ENCODE measurements around the gene TTYH2. TPM values are rescaled to one million over a fixed set of nuclear protein-coding genes. Genes with fewer than 3 reads are reported as not detected.

Gene TTYH2
- polyA plus RNA-seq, 1 of the 3 experiments (the other 2 are of a cell fraction): 16.1 TPM

DNA sequence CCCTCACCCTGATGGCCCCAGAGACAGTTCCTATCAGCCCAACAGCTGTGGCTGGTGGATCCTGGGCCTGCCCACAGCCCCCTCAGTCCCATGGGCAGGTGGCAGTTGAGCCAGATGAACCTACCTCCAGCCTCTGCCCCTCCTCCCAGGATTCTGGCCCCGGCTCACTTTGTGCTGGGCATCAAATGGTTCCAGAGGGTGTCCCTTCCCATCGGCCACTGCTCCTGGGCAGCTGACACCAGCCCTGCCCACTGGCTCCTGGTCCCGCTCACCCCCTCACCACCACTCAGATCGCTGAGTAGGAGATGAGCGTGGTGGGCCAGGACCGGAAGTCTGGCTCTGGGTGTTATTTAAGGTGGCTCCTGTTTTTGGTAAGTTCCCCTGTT lies 2.0 kb downstream of the TTYH2 start:
- Histone ChIP-seq H3K9me3 (no peaks in the 10 kb centered on the region), H3K27ac (ENCODE audit: low read depth in 2 of 2, low read length in 1 of 2) (no peak overlapping the region), H3K36me3 (replicated peaks in 1 of 2; ENCODE audit: control insufficient read depth in 1 of 2, insufficient read depth in 2 of 2, low read length in 1 of 2) (peaks cover 8 to 10% of the 10 kb centered on the region in 2 experiments), H3K27me3 (ENCODE audit: insufficient read depth) (no peaks in the 10 kb centered on the region), H3K4me2 (no peak overlapping the region), H3K9me2 (no peaks in the 10 kb centered on the region), H2AFZ (ENCODE audit: low read depth) (no peak overlapping the region), H3K4me1 (ENCODE audit: control insufficient read depth in 1 of 2, insufficient read depth in 2 of 2, low read depth in 1 of 2, low read length in 1 of 2) (peaks cover 4 to 68% of the 10 kb centered on the region in 2 experiments; a peak in 3 of 4 replicates), H4K20me1 (ENCODE audit: insufficient read depth) (peaks cover 7% of the 10 kb centered on the region), H3K9ac (no peak overlapping the region), H3K4me3 (ENCODE audit: low read depth in 2 of 2, low read length in 1 of 2) (no peak overlapping the region), H3K79me2 (ENCODE audit: insufficient read depth) (no peaks in the 10 kb centered on the region), H3F3A (replicated peaks; ENCODE audit: insufficient read depth) (peaks cover 16% of the 10 kb centered on the region)
- ChIA-PET POLR2A (interaction anchor here (1.0 kb wide), 1 partner anchor 11 kb away, joined by 3 read pairs; no protein-coding TSS in a partner anchor), CTCF (interaction anchor here (1.0 to 5.2 kb wide), 4 partner anchors 15 to 153 kb away, joined by 3 to 30 read pairs (median 4); no protein-coding TSS in a partner anchor)
- DNase-seq: no peak
- TF ChIP-seq NFIC (IDR thresholded peaks at IDR 0.05; ENCODE audit: borderline replicate concordance) (no peak), FOXJ3 (CRISPR knock-in tag; IDR thresholded peaks at IDR 0.05) (no peak), YY1 (IDR thresholded peaks at IDR 0.05; ENCODE audit: low read depth) (no peak), MXI1 (IDR thresholded peaks at IDR 0.05; ENCODE audit: low read depth, low read length) (no peak), RAD21 (IDR thresholded peaks at IDR 0.05; ENCODE audit: low read length) (no peak), POLR2AphosphoS5 (IDR thresholded peaks at IDR 0.05; ENCODE audit: low read depth, low read length) (no peak), JUND (IDR thresholded peaks at IDR 0.05) (no peak), GABPA (IDR thresholded peaks at IDR 0.05; ENCODE audit: low read depth) (no peak), RXRA (IDR thresholded peaks at IDR 0.05; ENCODE audit: borderline replicate concordance, low read depth) (no peak), NRF1 (IDR thresholded peaks at IDR 0.05; ENCODE audit: low read depth, low read length) (no peak), GATA2 (CRISPR knock-in tag; IDR thresholded peaks at IDR 0.05) (no peak)
- TF ChIP-seq, protein P1, sequence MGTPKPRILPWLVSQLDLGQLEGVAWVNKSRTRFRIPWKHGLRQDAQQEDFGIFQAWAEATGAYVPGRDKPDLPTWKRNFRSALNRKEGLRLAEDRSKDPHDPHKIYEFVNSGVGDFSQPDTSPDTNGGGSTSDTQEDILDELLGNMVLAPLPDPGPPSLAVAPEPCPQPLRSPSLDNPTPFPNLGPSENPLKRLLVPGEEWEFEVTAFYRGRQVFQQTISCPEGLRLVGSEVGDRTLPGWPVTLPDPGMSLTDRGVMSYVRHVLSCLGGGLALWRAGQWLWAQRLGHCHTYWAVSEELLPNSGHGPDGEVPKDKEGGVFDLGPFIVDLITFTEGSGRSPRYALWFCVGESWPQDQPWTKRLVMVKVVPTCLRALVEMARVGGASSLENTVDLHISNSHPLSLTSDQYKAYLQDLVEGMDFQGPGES (IDR thresholded peaks at IDR 0.05; ENCODE audit: low read depth, low read length): no peak
- TF ChIP-seq, protein P2, sequence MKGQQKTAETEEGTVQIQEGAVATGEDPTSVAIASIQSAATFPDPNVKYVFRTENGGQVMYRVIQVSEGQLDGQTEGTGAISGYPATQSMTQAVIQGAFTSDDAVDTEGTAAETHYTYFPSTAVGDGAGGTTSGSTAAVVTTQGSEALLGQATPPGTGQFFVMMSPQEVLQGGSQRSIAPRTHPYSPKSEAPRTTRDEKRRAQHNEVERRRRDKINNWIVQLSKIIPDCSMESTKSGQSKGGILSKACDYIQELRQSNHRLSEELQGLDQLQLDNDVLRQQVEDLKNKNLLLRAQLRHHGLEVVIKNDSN (IDR thresholded peaks at IDR 0.05; ENCODE audit: borderline replicate concordance, low read depth): no peak
- 99% methylated on average over 5 of the region's 6 CpGs for WGBS (ENCODE audit: low lambda C conversion rate)

DNA sequence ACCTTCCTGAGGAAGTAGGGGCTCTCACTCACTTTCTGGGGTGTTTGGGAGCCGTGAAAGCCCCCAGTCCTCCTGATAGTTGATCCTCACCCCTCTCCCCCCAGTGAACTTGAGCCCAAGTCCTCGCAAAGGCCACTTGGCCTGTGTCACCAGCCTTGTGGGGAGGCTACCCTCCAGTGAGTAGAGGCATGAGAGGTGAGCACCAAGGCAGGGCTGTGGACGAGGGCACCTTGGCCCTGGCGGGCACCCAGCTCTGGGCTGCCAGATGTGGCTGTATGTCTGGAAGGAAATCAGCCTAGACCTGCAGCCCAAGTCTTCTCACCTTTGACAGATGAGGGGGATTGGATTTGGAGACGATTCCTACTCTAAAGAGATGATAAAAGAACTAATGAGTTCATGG lies 3.1 kb downstream of the TTYH2 start:
- 87% methylated on average over 5 of the region's 5 CpGs for WGBS (ENCODE audit: low lambda C conversion rate)
- H3K36me3 ChIP-seq (replicated peaks in 1 of 2; ENCODE audit: control insufficient read depth in 1 of 2, insufficient read depth in 2 of 2, low read length in 1 of 2): peaks cover 0 to under 1% of the 10 kb centered on the region in 2 experiments
- peak overlapping the region in 1 of 2 experiments; percentile 7; a peak in 1 of 4 replicates for H3K27ac ChIP-seq (ENCODE audit: low read depth in 2 of 2, low read length in 1 of 2)
- H4K20me1 ChIP-seq (ENCODE audit: insufficient read depth): no peaks in the 10 kb centered on the region
- TF ChIP-seq SMC3 (IDR thresholded peaks at IDR 0.05; ENCODE audit: low read depth, low read length) (no peak), RAD21 (IDR thresholded peaks at IDR 0.05; ENCODE audit: low read length) (no peak), TEAD4 (IDR thresholded peaks at IDR 0.05; ENCODE audit: borderline replicate concordance, insufficient read depth) (no peak), EZH2phosphoT487 (IDR thresholded peaks at IDR 0.05; ENCODE audit: borderline replicate concordance, low read depth) (no peak), MXI1 (IDR thresholded peaks at IDR 0.05; ENCODE audit: low read depth, low read length) (no peak), NRF1 (IDR thresholded peaks at IDR 0.05; ENCODE audit: low read depth, low read length) (no peak), SIN3A (IDR thresholded peaks at IDR 0.05; ENCODE audit: borderline replicate concordance, low read depth, low read length) (no peak)
- TF ChIP-seq, protein P3, sequence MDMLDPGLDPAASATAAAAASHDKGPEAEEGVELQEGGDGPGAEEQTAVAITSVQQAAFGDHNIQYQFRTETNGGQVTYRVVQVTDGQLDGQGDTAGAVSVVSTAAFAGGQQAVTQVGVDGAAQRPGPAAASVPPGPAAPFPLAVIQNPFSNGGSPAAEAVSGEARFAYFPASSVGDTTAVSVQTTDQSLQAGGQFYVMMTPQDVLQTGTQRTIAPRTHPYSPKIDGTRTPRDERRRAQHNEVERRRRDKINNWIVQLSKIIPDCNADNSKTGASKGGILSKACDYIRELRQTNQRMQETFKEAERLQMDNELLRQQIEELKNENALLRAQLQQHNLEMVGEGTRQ (IDR thresholded peaks at IDR 0.05; ENCODE audit: borderline replicate concordance, low read depth, low read length): no peak
- no peaks in the 10 kb centered on the region for H3K9me2 ChIP-seq
- H3K4me3 ChIP-seq (ENCODE audit: low read depth in 2 of 2, low read length in 1 of 2): no peak overlapping the region
- H3K79me2 ChIP-seq (ENCODE audit: insufficient read depth): no peaks in the 10 kb centered on the region
- H2AFZ ChIP-seq (ENCODE audit: low read depth): no peak overlapping the region
- peaks cover 4 to 56% of the 10 kb centered on the region in 2 experiments; a peak in 2 of 4 replicates for H3K4me1 ChIP-seq (ENCODE audit: control insufficient read depth in 1 of 2, insufficient read depth in 2 of 2, low read depth in 1 of 2, low read length in 1 of 2)
- POLR2A ChIA-PET: interaction anchor here (0.9 kb wide), 1 partner anchor 13 kb away, joined by 3 read pairs; the partner anchor contains the start of gene RPL38
- DNase-seq: no peak
- no peaks in the 10 kb centered on the region for H3K9me3 ChIP-seq
- peaks cover 5% of the 10 kb centered on the region for H3F3A ChIP-seq (replicated peaks; ENCODE audit: insufficient read depth)
- CTCF ChIA-PET: interaction anchor here (0.8 to 5.2 kb wide), 11 partner anchors 13 to 787 kb away, joined by 3 to 30 read pairs (median 3); partner anchors contain the start of genes BTBD17 and RPL38
- H3K9ac ChIP-seq: no peak overlapping the region
- no peaks in the 10 kb centered on the region for H3K27me3 ChIP-seq (ENCODE audit: insufficient read depth)
- no peak overlapping the region for H3K4me2 ChIP-seq

All from SK-N-SH (cell line).